Epithelial cell of esophagus (primary cell): ENCODE data around the gene AZI2.

ENCODE experiments used
- DNase-seq: peaks from one replicate; pipeline ENCODE4 v3.0.0; 2010; ENCODE audit warnings: low read depth
- H3K4me3 ChIP-seq: 2 replicates; pipeline ENCODE4 v1.5.1; 2011; ENCODE audit warnings: mild to moderate bottlenecking, low read length, control low read depth
- CTCF ChIP-seq: IDR thresholded peaks from 2 replicates; pipeline ENCODE4 v1.5.1; 2011; ENCODE audit warnings: low read depth, mild to moderate bottlenecking, low read length, control low read depth, inconsistent platforms; ENCODE audit not compliant: insufficient read depth; ENCODE audit errors: missing control alignments

Gene AZI2

GRCh38 chr3:28347374-28348264, 1.0 kb downstream of the AZI2 start:
- TF ChIP-seq CTCF, result no peak
- DNase-seq, result peak; percentile 67
- peak overlapping the region; percentile 85 for H3K4me3 ChIP-seq

GRCh38 chr3:28345690-28346089, 2.9 kb downstream of the AZI2 start:
- DNase-seq, result no peak
- no peak for TF ChIP-seq CTCF
- no peak overlapping the region for H3K4me3 ChIP-seq

GRCh38 chr3:28343144-28343543, 5.5 kb downstream of the AZI2 start:
- TF ChIP-seq CTCF, result no peak
- no peak overlapping the region for H3K4me3 ChIP-seq
- no peak for DNase-seq

- no peak overlapping the region for H3K4me3 ChIP-seq
- no peak for DNase-seq
- no peak for TF ChIP-seq CTCF
Observed at GRCh38 chr3:28337230-28337629, 11.4 kb downstream of the AZI2 start.

GRCh38 chr3:28335246-28335645, 13.4 kb downstream of the AZI2 start:
- no peak for TF ChIP-seq CTCF
- no peak overlapping the region for H3K4me3 ChIP-seq
- DNase-seq, result no peak

- H3K4me3 ChIP-seq, result no peak overlapping the region
- no peak for DNase-seq
- TF ChIP-seq CTCF, result no peak
Observed at GRCh38 chr3:28334552-28334951, 14.1 kb downstream of the AZI2 start.
